ENCODE data around the gene ZNF547.

ZNF547 gene

DNA sequence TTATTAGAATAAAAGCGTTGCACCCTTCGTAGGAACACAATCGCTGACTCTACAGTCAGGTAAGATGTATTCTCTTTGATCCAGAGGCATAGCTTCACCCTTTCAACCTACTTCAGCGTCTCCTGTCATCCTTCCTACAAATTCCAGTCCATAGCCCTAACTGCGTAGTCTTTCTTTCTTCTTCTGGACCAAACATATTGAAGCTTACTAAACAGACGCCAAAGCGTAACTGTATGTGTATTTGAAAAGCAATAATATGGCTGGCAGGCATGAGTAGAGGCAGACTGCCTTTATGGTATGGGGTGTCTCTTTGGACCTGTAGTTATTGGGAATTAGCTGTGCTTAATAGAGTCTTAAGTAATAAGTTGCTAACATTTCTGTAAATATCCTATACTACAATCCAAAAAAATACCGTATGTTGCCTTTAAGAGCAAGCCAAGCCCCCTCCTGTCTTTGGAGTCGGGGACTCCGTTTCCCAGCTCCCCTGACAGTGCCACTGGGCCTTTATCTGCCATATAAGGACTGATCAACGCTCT lies 25.9 kb downstream of the ZNF547 start:
- no peak for ATAC-seq (ENCODE audit: insufficient read depth, low read depth)
- Histone ChIP-seq H3K4me3 (ENCODE audit: low read depth in 1 of 2, low read length in 2 of 2) (peak overlapping the region; percentile 2 to 97; a peak in 2 of 4 replicates), H3K4me1 (ENCODE audit: insufficient read depth, low read length) (peaks cover 36% of the 10 kb centered on the region), H3K9me3 (ENCODE audit: insufficient read depth, low read length, severe bottlenecking) (no peaks in the 10 kb centered on the region), H3K27ac (ENCODE audit: low read length) (peak overlapping the region; percentile 83), H3K9ac (ENCODE audit: low read depth, low read length) (peak overlapping the region; percentile 96), H2AFZ (ENCODE audit: low read depth, low read length) (peak overlapping the region; percentile 89), H3K36me3 (ENCODE audit: insufficient read depth, low read length) (peaks cover 20% of the 10 kb centered on the region), H4K20me1 (ENCODE audit: insufficient read depth, low read length) (peaks cover 19% of the 10 kb centered on the region; the same call in 1 of the 2 replicates), H3K79me2 (ENCODE audit: insufficient read depth, low read length) (peaks cover 48% of the 10 kb centered on the region), H3K27me3 (ENCODE audit: insufficient read depth, low read length, poor library complexity) (no peaks in the 10 kb centered on the region), H3K4me2 (ENCODE audit: insufficient read depth, low read length) (peak overlapping the region; percentile 93)
- no peak for DNase-seq
- TF ChIP-seq CTCF (IDR thresholded peaks at IDR 0.05; ENCODE audit: borderline replicate concordance, extremely low read depth, low read length, poor library complexity, severe bottlenecking), result no peak

GRCh38 chr19:57389730-57390598 lies 26.6 kb downstream of the ZNF547 start, which contains the start of gene ZNF548:
ZNF548 (plus strand) TSS chr19:57389854; CDS start chr19:57390100, 246 bp downstream.
- ATAC-seq (ENCODE audit: insufficient read depth, low read depth) (peak; percentile 99), DNase-seq (peak; percentile 98)
- H3K4me1 ChIP-seq (ENCODE audit: insufficient read depth, low read length), result peaks cover 36% of the 10 kb centered on the region
- H3K36me3 ChIP-seq (ENCODE audit: insufficient read depth, low read length), result peaks cover 25% of the 10 kb centered on the region
- peak within 1 kb of the TSS; percentile 93 to 97 for H3K4me3 ChIP-seq (ENCODE audit: low read depth in 1 of 2, low read length in 2 of 2)
- H2AFZ ChIP-seq (ENCODE audit: low read depth, low read length), result peak within 1 kb of the TSS; percentile 89
- peak within 1 kb of the TSS; percentile 93 for H3K4me2 ChIP-seq (ENCODE audit: insufficient read depth, low read length)
- H3K27ac ChIP-seq (ENCODE audit: low read length), result peak within 1 kb of the TSS; percentile 92
- H3K9me3 ChIP-seq (ENCODE audit: insufficient read depth, low read length, severe bottlenecking), result no peaks in the 10 kb centered on the region
- H4K20me1 ChIP-seq (ENCODE audit: insufficient read depth, low read length), result peaks cover 23% of the 10 kb centered on the region; the same call in 1 of the 2 replicates
- H3K79me2 ChIP-seq (ENCODE audit: insufficient read depth, low read length), result peaks cover 54% of the 10 kb centered on the region
- TF ChIP-seq EZH2 (IDR thresholded peaks at IDR 0.05; ENCODE audit: borderline replicate concordance, low read depth, low read length, severe bottlenecking) (no peak), CTCF (IDR thresholded peaks at IDR 0.05; ENCODE audit: borderline replicate concordance, extremely low read depth, low read length, poor library complexity, severe bottlenecking) (peak; percentile 42)
- H3K9ac ChIP-seq (ENCODE audit: low read depth, low read length), result peak within 1 kb of the TSS; percentile 96
- H3K27me3 ChIP-seq (ENCODE audit: insufficient read depth, low read length, poor library complexity), result no peaks in the 10 kb centered on the region

DNA sequence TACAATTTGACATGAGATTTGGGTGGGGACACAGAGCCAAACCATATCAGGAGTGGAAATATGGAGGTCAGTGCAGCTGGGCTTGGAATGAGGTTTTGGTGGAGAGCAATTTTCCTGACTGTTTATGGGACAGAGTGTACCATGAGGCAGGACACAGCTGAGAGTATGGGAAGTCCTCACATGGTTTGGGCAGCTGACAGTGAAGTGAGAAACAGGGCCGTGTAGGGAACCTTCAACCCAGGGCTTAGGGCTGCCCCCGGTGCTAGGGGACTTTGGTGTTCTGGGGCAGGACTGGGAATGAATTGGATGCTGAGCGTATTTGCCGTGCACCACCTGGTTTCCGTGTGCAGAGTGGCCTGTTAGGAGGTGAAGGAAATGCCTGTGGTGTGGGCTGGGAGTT lies 32.4 kb downstream of the ZNF547 start:
- Histone ChIP-seq H4K20me1 (ENCODE audit: insufficient read depth, low read length) (peaks cover 15% of the 10 kb centered on the region; the same call in 1 of the 2 replicates), H3K9ac (ENCODE audit: low read depth, low read length) (no peak overlapping the region), H3K4me3 (ENCODE audit: low read depth in 1 of 2, low read length in 2 of 2) (no peak overlapping the region), H3K36me3 (ENCODE audit: insufficient read depth, low read length) (peaks cover 68% of the 10 kb centered on the region), H2AFZ (ENCODE audit: low read depth, low read length) (no peak overlapping the region), H3K9me3 (ENCODE audit: insufficient read depth, low read length, severe bottlenecking) (peaks cover 4% of the 10 kb centered on the region), H3K27me3 (ENCODE audit: insufficient read depth, low read length, poor library complexity) (no peaks in the 10 kb centered on the region), H3K4me1 (ENCODE audit: insufficient read depth, low read length) (peaks cover 23% of the 10 kb centered on the region), H3K4me2 (ENCODE audit: insufficient read depth, low read length) (no peak overlapping the region), H3K79me2 (ENCODE audit: insufficient read depth, low read length) (peaks cover 61% of the 10 kb centered on the region), H3K27ac (ENCODE audit: low read length) (no peak overlapping the region)
- TF ChIP-seq EZH2 (IDR thresholded peaks at IDR 0.05; ENCODE audit: borderline replicate concordance, low read depth, low read length, severe bottlenecking) (no peak), CTCF (IDR thresholded peaks at IDR 0.05; ENCODE audit: borderline replicate concordance, extremely low read depth, low read length, poor library complexity, severe bottlenecking) (no peak)
- DNase-seq (no peak), ATAC-seq (ENCODE audit: insufficient read depth, low read depth) (no peak)

All from DND-41 (cell line).